Stimulated activated CD8-positive, alpha-beta memory T cell treated with anti-CD3 and anti-CD28 coated beads, Interleukin-15, amount 100 ng/mL, for 1 hour (primary cell): ENCODE data around the gene RSPO1.
A peak's percentile ranks its signal among the peaks of the same experiment; 100 is the strongest.
"Not testable (repeated sequence)": the region's sequence is repeated elsewhere in the genome, so short reads cannot be mapped to it uniquely, and the experiment has no call there.

Experiments
- DNase-seq: peaks from one replicate; pipeline ENCODE4 v3.0.0-alpha.2; 2020; ENCODE audit warnings: low read depth

The RSPO1 gene

GRCh38 chr1:37616330-37616729 lies 18.4 kb downstream of the RSPO1 start:
- DNase-seq = no peak

- no peak for DNase-seq
Observed at GRCh38 chr1:37614105-37614504, 20.6 kb downstream of the RSPO1 start.

GRCh38 chr1:37612186-37612585 lies 22.5 kb downstream of the RSPO1 start:
- DNase-seq = no peak

GRCh38 chr1:37609994-37610393 lies 24.7 kb downstream of the RSPO1 start:
- DNase-seq = no peak

- DNase-seq = no peak
Observed at GRCh38 chr1:37609002-37609401, 25.7 kb downstream of the RSPO1 start.

- DNase-seq = no peak
Observed at GRCh38 chr1:37606481-37607263, 28.0 kb downstream of the RSPO1 start.

- no peak for DNase-seq
Observed at GRCh38 chr1:37605806-37606474, 28.8 kb downstream of the RSPO1 start.

GRCh38 chr1:37605061-37605650 lies 29.5 kb downstream of the RSPO1 start:
- no peak for DNase-seq

- no peak for DNase-seq
Observed at GRCh38 chr1:37602750-37603694, 31.7 kb downstream of the RSPO1 start.

GRCh38 chr1:37601441-37601840 lies 33.3 kb downstream of the RSPO1 start:
- no peak for DNase-seq

- no peak for DNase-seq
Observed at GRCh38 chr1:37599940-37600339, 34.8 kb downstream of the RSPO1 start.

GRCh38 chr1:37596182-37596667 lies 38.5 kb downstream of the RSPO1 start:
- no peak for DNase-seq

- peak; percentile 91 for DNase-seq
Observed at GRCh38 chr1:37595440-37596181, 39.1 kb downstream of the RSPO1 start, which contains the start of gene GNL2. GNL2 (minus strand) TSS chr1:37595937; CDS start chr1:37595822, 115 bp downstream.

GRCh38 chr1:37593726-37594125 lies 41.0 kb downstream of the RSPO1 start:
- DNase-seq = no peak

GRCh38 chr1:37588939-37589338 lies 45.8 kb downstream of the RSPO1 start:
- DNase-seq = no peak

GRCh38 chr1:37584544-37584943 lies 50.1 kb downstream of the RSPO1 start:
- DNase-seq = not testable (repeated sequence)

- no peak for DNase-seq
Observed at GRCh38 chr1:37575692-37576091, 59.0 kb downstream of the RSPO1 start.

GRCh38 chr1:37574834-37575480 lies 59.7 kb downstream of the RSPO1 start:
- no peak for DNase-seq

GRCh38 chr1:37570528-37571334 lies 64.0 kb downstream of the RSPO1 start:
- no peak for DNase-seq

GRCh38 chr1:37567023-37567422 lies 67.7 kb downstream of the RSPO1 start:
- DNase-seq = no peak
